ENCODE data around the gene SRRM2. TPM values are rescaled to one million over a fixed set of nuclear protein-coding genes. Genes with fewer than 3 reads are reported as not detected.

SRRM2 gene
- total RNA-seq, 2 experiments from 2014 or later = 513 to 521 TPM

- POLR2A ChIA-PET = interaction anchor here (0.6 to 0.8 kb wide), 2 partner anchors 31 to 232 kb away, joined by 3 to 8 read pairs; partner anchors contain the start of gene SRRM2
These were observed 31.3 kb downstream of the SRRM2 start for GRCh38 chr16:2783581-2784357.

GRCh38 chr16:2784358-2785100, 32.1 kb downstream of the SRRM2 start:
- ChIA-PET CTCF (interaction anchor here (0.9 to 1.2 kb wide), 3 partner anchors 9 to 58 kb away, joined by 3 to 4 read pairs (median 3); no protein-coding TSS in a partner anchor), POLR2A (interaction anchor here (0.6 to 0.9 kb wide), 3 partner anchors 32 to 315 kb away, joined by 3 read pairs; partner anchors contain the start of gene SRRM2)

More at GRCh38 chr16:2783581-2784357, 31.3 kb downstream of the SRRM2 start:
- CTCF ChIA-PET = interaction anchor here (0.9 to 1.6 kb wide), 4 partner anchors 8 to 143 kb away, joined by 3 to 5 read pairs (median 3); no protein-coding TSS in a partner anchor

- CTCF ChIA-PET = interaction anchor here (1.0 to 1.4 kb wide), 3 partner anchors 10 to 57 kb away, joined by 4 read pairs; no protein-coding TSS in a partner anchor
- POLR2A ChIA-PET = interaction anchor here (0.6 to 1.0 kb wide), 4 partner anchors 60 to 350 kb away, joined by 3 read pairs; partner anchors contain the start of gene ZNF213
These were observed 32.9 kb downstream of the SRRM2 start for GRCh38 chr16:2785101-2785991.

GRCh38 chr16:2786061-2786825, 33.8 kb downstream of the SRRM2 start:
- POLR2A ChIA-PET = interaction anchor here (0.6 to 1.0 kb wide), 2 partner anchors 59 to 349 kb away, joined by 3 read pairs; partner anchors contain the start of gene ZNF213
- CTCF ChIA-PET = interaction anchor here (1.0 to 1.4 kb wide), 3 partner anchors 11 to 56 kb away, joined by 4 read pairs; no protein-coding TSS in a partner anchor

- POLR2A ChIA-PET = no interaction called here
- CTCF ChIA-PET = no interaction called here
These were observed 34.4 kb downstream of the SRRM2 start for GRCh38 chr16:2786826-2787151.

- ChIA-PET CTCF (no interaction called here), POLR2A (no interaction called here)
These were observed 35.0 kb downstream of the SRRM2 start, which contains the start of gene PRSS33 for GRCh38 chr16:2787406-2787805. TSS of gene PRSS33 (minus strand) at chr16:2787560. CDS start at chr16:2786547, 1,013 bp downstream.

- ChIA-PET CTCF (no interaction called here), POLR2A (no interaction called here)
These were observed 35.5 kb downstream of the SRRM2 start for GRCh38 chr16:2787961-2788360.

- ChIA-PET POLR2A (no interaction called here), CTCF (no interaction called here)
These were observed 38.2 kb downstream of the SRRM2 start for GRCh38 chr16:2790631-2791030.

GRCh38 chr16:2791174-2791573, 38.7 kb downstream of the SRRM2 start:
- POLR2A ChIA-PET = no interaction called here
- CTCF ChIA-PET = interaction anchor here (0.7 kb wide), 1 partner anchor 23 kb away, joined by 4 read pairs; no protein-coding TSS in a partner anchor

- ChIA-PET POLR2A (no interaction called here), CTCF (no interaction called here)
These were observed 40.5 kb downstream of the SRRM2 start for GRCh38 chr16:2792940-2793339.

GRCh38 chr16:2795395-2796143, 43.1 kb downstream of the SRRM2 start:
- ChIA-PET POLR2A (no interaction called here), CTCF (no interaction called here)

GRCh38 chr16:2798723-2799204, 46.3 kb downstream of the SRRM2 start:
- ChIA-PET CTCF (interaction anchor here (1.5 kb wide), 1 partner anchor 69 kb away, joined by 4 read pairs; no protein-coding TSS in a partner anchor), POLR2A (no interaction called here)

GRCh38 chr16:2799205-2799858, 46.9 kb downstream of the SRRM2 start:
- POLR2A ChIA-PET = no interaction called here
- CTCF ChIA-PET = interaction anchor here (1.5 kb wide), 1 partner anchor 69 kb away, joined by 4 read pairs; no protein-coding TSS in a partner anchor

- POLR2A ChIA-PET = interaction anchor here (0.7 kb wide), 1 partner anchor 22 kb away, joined by 11 read pairs; no protein-coding TSS in a partner anchor
- CTCF ChIA-PET = no interaction called here
These were observed 47.4 kb downstream of the SRRM2 start for GRCh38 chr16:2799859-2800226.

- CTCF ChIA-PET = no interaction called here
- POLR2A ChIA-PET = no interaction called here
These were observed 51.2 kb downstream of the SRRM2 start for GRCh38 chr16:2803545-2804195.

- CTCF ChIA-PET = no interaction called here
- POLR2A ChIA-PET = interaction anchor here (0.6 kb wide), 1 partner anchor 1288 kb away, joined by 4 read pairs; no protein-coding TSS in a partner anchor
These were observed 52.3 kb downstream of the SRRM2 start for GRCh38 chr16:2804728-2805127.

GRCh38 chr16:2806286-2806685, 53.8 kb downstream of the SRRM2 start:
- CTCF ChIA-PET = interaction anchor here (0.6 kb wide), 1 partner anchor 87 kb away, joined by 3 read pairs; no protein-coding TSS in a partner anchor
- POLR2A ChIA-PET = no interaction called here

All from activated CD8-positive, alpha-beta memory T cell treated with anti-CD3 and anti-CD28 coated beads for 36 hours (primary cell).